ENCODE measurements around the gene PRKAG3.

The PRKAG3 gene

GRCh38 chr2:218816561-218817011, 15.0 kb downstream of the PRKAG3 start:
- no peak for TF ChIP-seq ZBTB7A (IDR thresholded peaks at IDR 0.05; ENCODE audit: low read depth)
- no peak for TF ChIP-seq MAX (IDR thresholded peaks at IDR 0.05)
- TF ChIP-seq CREB1 (IDR thresholded peaks at IDR 0.05; ENCODE audit: low read depth), result no peak
- no peak for TF ChIP-seq CEBPB (IDR thresholded peaks at IDR 0.05)
- TF ChIP-seq NFIC (IDR thresholded peaks at IDR 0.05), result no peak
- TF ChIP-seq EP300 (IDR thresholded peaks at IDR 0.05; ENCODE audit: borderline replicate concordance), result no peak
- no peak for TF ChIP-seq TCF12 (IDR thresholded peaks at IDR 0.05; ENCODE audit: low read depth)
- TF ChIP-seq FOXM1 (IDR thresholded peaks at IDR 0.05; ENCODE audit: borderline replicate concordance, low read depth), result no peak
- no peak for TF ChIP-seq USF1 (IDR thresholded peaks at IDR 0.05)
- no peak for TF ChIP-seq YY1 (IDR thresholded peaks at IDR 0.05; ENCODE audit: low read depth)
- TF ChIP-seq TAF1 (IDR thresholded peaks at IDR 0.05; ENCODE audit: low read depth), result no peak
- TF ChIP-seq EGR1 (IDR thresholded peaks at IDR 0.05), result no peak
- TF ChIP-seq TEAD4 (IDR thresholded peaks at IDR 0.05), result no peak
- no peak for TF ChIP-seq RAD21 (IDR thresholded peaks at IDR 0.05; ENCODE audit: low read depth)

- no peak for TF ChIP-seq YY1 (IDR thresholded peaks at IDR 0.05; ENCODE audit: low read depth)
- TF ChIP-seq TCF12 (IDR thresholded peaks at IDR 0.05; ENCODE audit: low read depth), result no peak
- no peak for TF ChIP-seq RAD21 (IDR thresholded peaks at IDR 0.05; ENCODE audit: low read depth)
- no peak for TF ChIP-seq EGR1 (IDR thresholded peaks at IDR 0.05)
- no peak for TF ChIP-seq CREB1 (IDR thresholded peaks at IDR 0.05; ENCODE audit: low read depth)
- no peak for TF ChIP-seq TEAD4 (IDR thresholded peaks at IDR 0.05)
- TF ChIP-seq NFIC (IDR thresholded peaks at IDR 0.05), result no peak
- no peak for TF ChIP-seq CEBPB (IDR thresholded peaks at IDR 0.05)
- no peak for TF ChIP-seq REST (IDR thresholded peaks at IDR 0.05; ENCODE audit: low read depth)
- no peak for TF ChIP-seq USF1 (IDR thresholded peaks at IDR 0.05)
- TF ChIP-seq TAF1 (IDR thresholded peaks at IDR 0.05; ENCODE audit: low read depth), result no peak
These were observed 16.0 kb downstream of the PRKAG3 start for GRCh38 chr2:218815649-218816048.

GRCh38 chr2:218815244-218815637, 16.4 kb downstream of the PRKAG3 start:
- TF ChIP-seq CREB1 (IDR thresholded peaks at IDR 0.05; ENCODE audit: low read depth), result no peak
- TF ChIP-seq FOXM1 (IDR thresholded peaks at IDR 0.05; ENCODE audit: borderline replicate concordance, low read depth), result no peak
- no peak for TF ChIP-seq TEAD4 (IDR thresholded peaks at IDR 0.05)
- TF ChIP-seq USF1 (IDR thresholded peaks at IDR 0.05), result no peak
- no peak for TF ChIP-seq TAF1 (IDR thresholded peaks at IDR 0.05; ENCODE audit: low read depth)
- no peak for TF ChIP-seq NFIC (IDR thresholded peaks at IDR 0.05)
- no peak for TF ChIP-seq REST (IDR thresholded peaks at IDR 0.05; ENCODE audit: low read depth)

GRCh38 chr2:218814540-218815243, 16.9 kb downstream of the PRKAG3 start:
- no peak for TF ChIP-seq MAX (IDR thresholded peaks at IDR 0.05)
- no peak for TF ChIP-seq USF1 (IDR thresholded peaks at IDR 0.05)
- TF ChIP-seq EP300 (IDR thresholded peaks at IDR 0.05; ENCODE audit: borderline replicate concordance), result no peak
- TF ChIP-seq CREB1 (IDR thresholded peaks at IDR 0.05; ENCODE audit: low read depth), result no peak
- TF ChIP-seq RAD21 (IDR thresholded peaks at IDR 0.05; ENCODE audit: low read depth), result no peak
- TF ChIP-seq REST (IDR thresholded peaks at IDR 0.05; ENCODE audit: low read depth), result no peak
- TF ChIP-seq ZBTB7A (IDR thresholded peaks at IDR 0.05; ENCODE audit: low read depth), result no peak
- TF ChIP-seq TCF12 (IDR thresholded peaks at IDR 0.05; ENCODE audit: low read depth), result no peak
- TF ChIP-seq YY1 (IDR thresholded peaks at IDR 0.05; ENCODE audit: low read depth), result no peak
- no peak for TF ChIP-seq FOXM1 (IDR thresholded peaks at IDR 0.05; ENCODE audit: borderline replicate concordance, low read depth)
- TF ChIP-seq TEAD4 (IDR thresholded peaks at IDR 0.05), result no peak
- TF ChIP-seq NFIC (IDR thresholded peaks at IDR 0.05), result no peak
- no peak for TF ChIP-seq CEBPB (IDR thresholded peaks at IDR 0.05)
- TF ChIP-seq EGR1 (IDR thresholded peaks at IDR 0.05), result no peak
- TF ChIP-seq TAF1 (IDR thresholded peaks at IDR 0.05; ENCODE audit: low read depth), result no peak
